HepG2 (cell line): ENCODE results near the gene IKBIP. TPM values are rescaled to one million over a fixed set of nuclear protein-coding genes. Genes with fewer than 3 reads are reported as not detected.

Source experiments
- CEBPB ChIP-seq: IDR thresholded peaks from 2 replicates; pipeline ENCODE4 v1.6.1; 2011; ENCODE audit warnings: low read depth, low read length, improper control_type of control experiment, borderline replicate concordance
- CTCF ChIP-seq: sonication (generic); formaldehyde crosslinking; IDR thresholded peaks from 2 replicates; pipeline ENCODE4 v1.5.0; 2020; ENCODE audit warnings: mild to moderate bottlenecking, missing genetic modification reagents, moderate library complexity
- ELF1 ChIP-seq: sonication (generic); formaldehyde crosslinking; IDR thresholded peaks from 2 replicates; pipeline ENCODE4 v1.4.0; 2020; ENCODE audit warnings: missing genetic modification reagents
- FOXA1 ChIP-seq, 2 experiments: fragments of 450-650 bp in 1 of 2; sonication (generic) in 1 of 2; formaldehyde crosslinking in 1 of 2; IDR thresholded peaks; 2 replicates each; pipeline versions ENCODE4 v1.4.0 to v1.6.1; 2016 to 2020; ENCODE audit warnings: missing genetic modification reagents in 1 of 2
- FOXA3 ChIP-seq: IDR thresholded peaks from 2 replicates; pipeline ENCODE4 v1.6.1; 2016; ENCODE audit warnings: missing genetic modification reagents, missing compliant biosample characterization
- FOXK1 ChIP-seq: sonication (generic); formaldehyde crosslinking; IDR thresholded peaks from 2 replicates; pipeline ENCODE4 v1.4.0; 2020; ENCODE audit warnings: low read depth, missing genetic modification reagents, borderline replicate concordance
- KDM3A ChIP-seq: IDR thresholded peaks from 2 replicates; pipeline ENCODE4 v1.6.1; 2018; ENCODE audit warnings: low read depth, missing compliant biosample characterization
- SIX1 ChIP-seq: sonication (generic); formaldehyde crosslinking; IDR thresholded peaks from 2 replicates; pipeline ENCODE4 v1.4.0; 2020; ENCODE audit warnings: missing genetic modification reagents, borderline replicate concordance
- SKI ChIP-seq: fragments of 450-650 bp; IDR thresholded peaks from one replicate; pipeline ENCODE4 v1.6.1; 2018; ENCODE audit warnings: mild to moderate bottlenecking; ENCODE audit not compliant: partially characterized antibody
- TBP ChIP-seq: sonication (generic); formaldehyde crosslinking; IDR thresholded peaks from 2 replicates; pipeline ENCODE4 v1.5.0; 2020; ENCODE audit warnings: missing genetic modification reagents
- TCF12 ChIP-seq, 2 experiments: fragments of 450-650 bp in 1 of 2; sonication (generic) in 1 of 2; formaldehyde crosslinking in 1 of 2; IDR thresholded peaks; 2 replicates each; pipeline versions ENCODE4 v1.6.1 to v1.8.0; 2017 to 2022; ENCODE audit warnings: antibody characterized with exemption in 1 of 2, mild to moderate bottlenecking in 1 of 2, missing genetic modification reagents in 1 of 2, moderate library complexity in 1 of 2
- THRA ChIP-seq: sonication (generic); formaldehyde crosslinking; IDR thresholded peaks from 2 replicates; pipeline ENCODE4 v1.4.0; 2020; ENCODE audit warnings: missing genetic modification reagents, borderline replicate concordance
- YEATS2 ChIP-seq: sonication (generic); formaldehyde crosslinking; IDR thresholded peaks from 2 replicates; pipeline ENCODE4 v1.4.0; 2020; ENCODE audit warnings: missing genetic modification reagents, borderline replicate concordance
- ZFAT ChIP-seq: sonication (generic); formaldehyde crosslinking; conservative IDR thresholded peaks from 2 replicates; pipeline ENCODE4 v1.8.1; 2023; ENCODE audit warnings: missing genetic modification reagents, inconsistent platforms
- ZKSCAN1 ChIP-seq: fragments of 150-350 bp; IDR thresholded peaks from 2 replicates; pipeline ENCODE4 v1.6.1; 2014; ENCODE audit warnings: low read length
- ZMAT5 ChIP-seq: sonication (generic); formaldehyde crosslinking; IDR thresholded peaks from 2 replicates; pipeline ENCODE4 v1.5.0; 2020; ENCODE audit warnings: mild to moderate bottlenecking, low read depth, missing genetic modification reagents, borderline replicate concordance
- ZNF484 ChIP-seq: sonication (generic); formaldehyde crosslinking; IDR thresholded peaks from 2 replicates; pipeline ENCODE4 v1.5.1; 2020; ENCODE audit warnings: mild to moderate bottlenecking, low read depth, missing genetic modification reagents, borderline replicate concordance
- ZNF543 ChIP-seq: sonication (generic); formaldehyde crosslinking; IDR thresholded peaks from 2 replicates; pipeline ENCODE4 v1.4.0; 2020; ENCODE audit warnings: mild to moderate bottlenecking, missing genetic modification reagents
- polyA plus RNA-seq, 8 experiments: library from polyadenylated mRNA; depleted of rRNA in 3 of 8; stranded (reverse) in 7 of 8; unstranded in 1 of 8; fragments of >200 nt; fragmentation: Illumina TruSeq in 4 of 8; extraction: Trizol in 4 of 8; gene quantifications; 2 replicates each; pipeline versions ENCODE4 v1.2.1 to v1.2.3, GENCODE V29; 2011 to 2016; ENCODE audit warnings: low read depth in 4 of 8, missing spikeins in 1 of 8, mixed read lengths in 1 of 8; ENCODE audit not compliant: insufficient read depth in 1 of 8
- total RNA-seq, 5 experiments: library from RNA; depleted of rRNA; stranded (reverse); fragments of >200 nt; fragmentation: Illumina TruSeq; extraction: Trizol; gene quantifications; 2 replicates each; pipeline ENCODE4 v1.2.3, GENCODE V29; 2016; ENCODE audit warnings: low read depth in 1 of 5
- TF ChIP-seq, protein P1 (sequence below): IDR thresholded peaks from 2 replicates; pipeline ENCODE4 v1.6.1; 2016; ENCODE audit warnings: low read depth, control low read depth
- TF ChIP-seq, protein P2 (sequence below): sonication (generic); formaldehyde crosslinking; IDR thresholded peaks from 2 replicates; pipeline ENCODE4 v1.4.0; 2020; ENCODE audit warnings: missing genetic modification reagents

Gene IKBIP
- total and polyA plus RNA-seq, 2 of the 13 experiments (the other 11 are each of a cell fraction or from before 2014, with no cell fraction given) = 20.0 to 55.5 TPM

DNA sequence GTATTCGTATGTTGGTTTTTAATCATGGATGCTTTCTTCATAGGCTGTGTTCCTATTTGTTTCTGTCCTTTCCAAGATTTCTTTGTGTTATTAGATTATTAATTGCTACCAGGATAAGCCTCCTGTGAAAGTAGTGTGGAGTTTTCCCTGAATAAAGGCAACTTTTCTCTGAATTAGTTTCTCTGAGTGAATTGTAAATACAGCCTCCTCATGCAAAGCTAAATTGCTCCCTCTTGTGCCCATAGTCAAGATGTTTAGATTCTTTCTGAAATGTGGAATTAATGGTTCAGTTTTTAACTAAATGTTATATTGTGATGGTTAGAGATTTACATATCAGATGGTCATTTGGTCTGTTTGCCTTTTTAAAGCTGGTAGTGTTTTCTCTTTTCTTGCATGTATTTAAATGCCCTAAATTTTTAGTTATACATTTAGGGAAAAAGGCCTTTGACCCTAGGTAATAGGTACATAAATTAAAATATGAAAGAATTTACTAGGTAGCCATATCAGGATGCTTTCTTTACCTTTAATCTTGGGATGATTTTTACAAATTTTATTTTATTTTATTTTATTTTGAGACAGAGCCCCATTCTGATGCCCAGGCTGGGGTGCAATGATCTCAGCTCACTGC is 9.4 kb upstream of the IKBIP start (continued):
- TF ChIP-seq, protein P1, sequence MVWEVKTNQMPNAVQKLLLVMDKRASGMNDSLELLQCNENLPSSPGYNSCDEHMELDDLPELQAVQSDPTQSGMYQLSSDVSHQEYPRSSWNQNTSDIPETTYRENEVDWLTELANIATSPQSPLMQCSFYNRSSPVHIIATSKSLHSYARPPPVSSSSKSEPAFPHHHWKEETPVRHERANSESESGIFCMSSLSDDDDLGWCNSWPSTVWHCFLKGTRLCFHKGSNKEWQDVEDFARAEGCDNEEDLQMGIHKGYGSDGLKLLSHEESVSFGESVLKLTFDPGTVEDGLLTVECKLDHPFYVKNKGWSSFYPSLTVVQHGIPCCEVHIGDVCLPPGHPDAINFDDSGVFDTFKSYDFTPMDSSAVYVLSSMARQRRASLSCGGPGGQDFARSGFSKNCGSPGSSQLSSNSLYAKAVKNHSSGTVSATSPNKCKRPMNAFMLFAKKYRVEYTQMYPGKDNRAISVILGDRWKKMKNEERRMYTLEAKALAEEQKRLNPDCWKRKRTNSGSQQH = no peak
- TF ChIP-seq TCF12 (IDR thresholded peaks at IDR 0.05) = no peak
- TF ChIP-seq TCF12 (CRISPR knock-in tag; IDR thresholded peaks at IDR 0.05) = no peak
- TF ChIP-seq ELF1 (CRISPR knock-in tag) = no peak
- TF ChIP-seq FOXA1 (IDR thresholded peaks at IDR 0.05) = no peak
- peak; percentile 78 for TF ChIP-seq FOXA1 (CRISPR knock-in tag; IDR thresholded peaks at IDR 0.05)
- TF ChIP-seq ZNF484 (CRISPR knock-in tag) = no peak
- TF ChIP-seq YEATS2 = no peak
- TF ChIP-seq, protein P2, sequence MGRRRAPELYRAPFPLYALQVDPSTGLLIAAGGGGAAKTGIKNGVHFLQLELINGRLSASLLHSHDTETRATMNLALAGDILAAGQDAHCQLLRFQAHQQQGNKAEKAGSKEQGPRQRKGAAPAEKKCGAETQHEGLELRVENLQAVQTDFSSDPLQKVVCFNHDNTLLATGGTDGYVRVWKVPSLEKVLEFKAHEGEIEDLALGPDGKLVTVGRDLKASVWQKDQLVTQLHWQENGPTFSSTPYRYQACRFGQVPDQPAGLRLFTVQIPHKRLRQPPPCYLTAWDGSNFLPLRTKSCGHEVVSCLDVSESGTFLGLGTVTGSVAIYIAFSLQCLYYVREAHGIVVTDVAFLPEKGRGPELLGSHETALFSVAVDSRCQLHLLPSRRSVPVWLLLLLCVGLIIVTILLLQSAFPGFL (CRISPR knock-in tag) = no peak
- TF ChIP-seq SKI = no peak
- peak; percentile 65 for TF ChIP-seq CTCF (CRISPR knock-in tag)
- 0 out of 2 replicates have a peak, but pooled peaks have one; percentile 31 for TF ChIP-seq FOXK1
- TF ChIP-seq ZFAT = no peak
- TF ChIP-seq FOXA3 (CRISPR knock-in tag) = peak; percentile 80
- no peak for TF ChIP-seq CEBPB
- TF ChIP-seq ZNF543 (CRISPR knock-in tag) = no peak
- no peak for TF ChIP-seq ZMAT5 (CRISPR knock-in tag)
- no peak for TF ChIP-seq ZKSCAN1
- no peak for TF ChIP-seq TBP (CRISPR knock-in tag)
- no peak for TF ChIP-seq SIX1 (CRISPR knock-in tag)
- no peak for TF ChIP-seq KDM3A (CRISPR knock-in tag)
- TF ChIP-seq THRA = no peak
